PC-9 (cell line): ENCODE measurements around the gene WASHC1. TPM values are rescaled to one million over a fixed set of nuclear protein-coding genes. Genes with fewer than 3 reads are reported as not detected.
"Not testable (repeated sequence)": the region's sequence is repeated elsewhere in the genome, so short reads cannot be mapped to it uniquely, and the experiment has no call there.

Experiments used
- BruUV-seq: library from RNA; stranded (reverse); fragments of 400-500 nt; replicated peaks from 2 replicates; lab custom pipeline; 2021; lab: Mats Ljungman, UMichigan
- CTCF ChIA-PET: fragments of 300-600 bp; sonication (Branson Sonifier 250); formaldehyde crosslinking; loops from one replicate; lab custom pipeline; 2022; ENCODE audit warnings: antibody characterized with exemption; lab: Charles Lee
- POLR2A ChIA-PET: fragments of 300-600 bp; sonication (Branson Sonifier 250); formaldehyde crosslinking; loops from one replicate; lab custom pipeline; 2022; ENCODE audit warnings: antibody characterized with exemption; ENCODE audit not compliant: unreplicated experiment; lab: Charles Lee
- DNase-seq, 2 experiments: peaks; one replicate each; pipeline versions ENCODE4 v3.0.0 to v3.0.0-alpha.2; 2015 to 2022; ENCODE audit warnings: mixed read lengths in 1 of 2
- H2AFZ ChIP-seq: fragments of 200-600 bp; sonication (generic); 2 replicates; pipeline ENCODE4 v1.8.1; 2017; ENCODE audit warnings: antibody characterized with exemption
- H3F3A ChIP-seq: fragments of 200-600 bp; sonication (generic); 2 replicates; pipeline ENCODE4 v1.8.1; 2017; ENCODE audit warnings: antibody characterized with exemption, mild to moderate bottlenecking, low read depth; ENCODE audit not compliant: insufficient read depth
- H3K27ac ChIP-seq: fragments of 200-600 bp; sonication (generic); 2 replicates; pipeline ENCODE4 v1.6.1; 2016; ENCODE audit warnings: mixed run types
- H3K27me3 ChIP-seq: fragments of 200-600 bp; sonication (generic); 2 replicates; pipeline ENCODE4 v1.6.1; 2016; ENCODE audit warnings: low read depth, mixed run types; ENCODE audit not compliant: insufficient read depth
- H3K36me3 ChIP-seq: fragments of 200-600 bp; sonication (generic); 2 replicates; pipeline ENCODE4 v1.6.1; 2016; ENCODE audit warnings: low read depth, mixed run types
- H3K4me1 ChIP-seq: fragments of 200-600 bp; sonication (generic); replicated peaks from 2 replicates; pipeline ENCODE4 v1.6.1; 2016; ENCODE audit warnings: mixed run types; ENCODE audit not compliant: insufficient read depth
- H3K4me2 ChIP-seq: fragments of 200-600 bp; sonication (generic); 2 replicates; pipeline ENCODE4 v1.6.1; 2017; ENCODE audit warnings: mixed run types
- H3K4me3 ChIP-seq: fragments of 200-600 bp; sonication (generic); 2 replicates; pipeline ENCODE4 v1.6.1; 2016; ENCODE audit warnings: mixed run types
- H3K79me2 ChIP-seq: fragments of 200-600 bp; sonication (generic); 2 replicates; pipeline ENCODE4 v1.6.1; 2017; ENCODE audit warnings: low read depth, mixed run types
- H3K9me2 ChIP-seq: fragments of 200-600 bp; sonication (generic); 2 replicates; pipeline ENCODE4 v1.8.1; 2017; ENCODE audit warnings: mild to moderate bottlenecking; ENCODE audit not compliant: insufficient read depth
- H3K9me3 ChIP-seq: fragments of 200-600 bp; sonication (generic); 2 replicates; pipeline ENCODE4 v1.8.1; 2016; ENCODE audit warnings: low read depth; ENCODE audit not compliant: insufficient read depth
- H4K20me1 ChIP-seq: fragments of 200-600 bp; sonication (generic); 2 replicates; pipeline ENCODE4 v1.8.1; 2017; ENCODE audit not compliant: insufficient read depth
- CTCF ChIP-seq: fragments of 200-600 bp; sonication (generic); conservative IDR thresholded peaks from 2 replicates; pipeline ENCODE4 v1.6.1; 2017; ENCODE audit warnings: mixed run types, antibody characterized with exemption, mild to moderate bottlenecking, moderate library complexity
- intact Hi-C: fragments of 100-400 bp; cut with micrococcal nuclease; formaldehyde crosslinking; loops from one replicate; pipeline ENCODE4 v1.10.0; 2022; ENCODE audit not compliant: unreplicated experiment
- total RNA-seq: library from RNA; stranded (reverse); gene quantifications from 2 replicates; pipeline ENCODE4 v1.2.3, GENCODE V29; 2021

The WASHC1 gene
- total RNA-seq, 1 experiment from 2014 or later, result 19.0 TPM

DNA sequence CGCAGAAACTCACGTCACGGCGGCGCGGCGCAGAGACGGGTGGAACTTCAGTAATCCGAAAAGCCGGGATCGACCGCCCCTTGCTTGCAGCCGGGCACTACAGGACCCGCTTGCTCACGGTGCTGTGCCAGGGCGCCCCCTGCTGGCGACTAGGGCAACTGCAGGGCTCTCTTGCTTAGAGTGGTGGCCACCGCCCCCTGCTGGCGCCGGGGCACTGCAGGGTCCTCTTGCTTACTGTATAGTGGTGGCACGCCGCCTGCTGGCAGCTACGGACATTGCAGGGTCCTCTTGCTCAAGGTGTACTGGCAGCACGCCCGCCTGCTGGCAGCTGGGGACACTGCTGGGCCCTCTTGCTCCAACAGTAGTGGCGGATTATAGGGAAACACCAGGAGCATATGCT, 18.1 kb downstream of the WASHC1 start:
- H3K4me1 ChIP-seq, CTCF ChIA-PET, H3K4me2 ChIP-seq, H3F3A ChIP-seq, H3K27ac ChIP-seq, H4K20me1 ChIP-seq, H2AFZ ChIP-seq, intact Hi-C loops, H3K9me2 ChIP-seq, H3K79me2 ChIP-seq, H3K27me3 ChIP-seq, H3K4me3 ChIP-seq, BruUV-seq, H3K9me3 ChIP-seq, H3K36me3 ChIP-seq, POLR2A ChIA-PET: not testable (repeated sequence)
- TF ChIP-seq CTCF, result peak; percentile 53
- DNase-seq, result peak in 1 of 2 experiments; percentile 44

DNA sequence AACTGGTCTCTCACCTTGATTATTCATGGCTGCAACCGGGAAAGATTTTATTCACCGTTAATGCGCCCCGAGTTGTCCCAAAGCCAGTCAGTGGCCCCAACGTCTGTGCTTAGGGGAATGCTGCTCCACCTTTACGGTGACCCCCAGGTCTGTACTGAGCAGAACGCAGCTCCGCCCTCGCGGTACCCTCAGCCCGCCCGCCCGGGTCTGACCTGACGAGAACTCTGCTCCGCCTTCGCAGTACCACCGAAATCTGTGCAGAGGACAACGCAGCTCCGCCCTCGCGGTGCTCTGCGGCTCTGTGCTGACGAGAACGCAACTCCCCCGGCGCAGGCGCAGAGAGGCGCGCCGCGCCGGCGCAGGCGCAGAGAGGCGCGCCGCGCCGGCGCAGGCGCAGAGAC, 18.6 kb downstream of the WASHC1 start:
- H3K27ac ChIP-seq, H3K4me1 ChIP-seq, CTCF ChIA-PET, H3K4me3 ChIP-seq, H3K4me2 ChIP-seq, H3K27me3 ChIP-seq, intact Hi-C loops, H3F3A ChIP-seq, H3K36me3 ChIP-seq, H4K20me1 ChIP-seq, BruUV-seq, DNase-seq, H2AFZ ChIP-seq, POLR2A ChIA-PET, H3K9me2 ChIP-seq, H3K9me3 ChIP-seq, H3K79me2 ChIP-seq: not testable (repeated sequence)

DNA sequence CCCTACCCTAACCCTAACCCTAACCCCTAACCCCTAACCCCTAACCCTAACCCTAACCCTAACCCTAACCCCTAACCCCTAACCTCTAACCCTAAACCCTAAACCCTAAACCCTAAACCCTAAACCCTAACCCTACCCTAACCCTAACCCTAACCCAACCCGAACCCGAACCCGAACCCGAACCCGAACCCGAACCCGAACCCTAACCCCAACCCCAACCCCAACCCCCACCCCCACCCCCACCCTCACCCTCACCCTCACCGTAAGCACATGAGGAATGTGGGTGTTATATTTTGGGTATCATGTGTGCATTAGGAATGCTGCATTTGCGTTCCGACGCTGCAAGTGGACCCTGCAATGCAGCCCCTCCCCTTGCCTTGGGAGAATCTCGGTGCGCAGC, 19.0 kb downstream of the WASHC1 start:
- BruUV-seq, intact Hi-C loops, CTCF ChIA-PET, H3K4me3 ChIP-seq, H2AFZ ChIP-seq, H4K20me1 ChIP-seq, DNase-seq, H3K9me3 ChIP-seq, H3K27ac ChIP-seq, H3F3A ChIP-seq, H3K36me3 ChIP-seq, H3K79me2 ChIP-seq, H3K27me3 ChIP-seq, H3K4me1 ChIP-seq, H3K9me2 ChIP-seq, H3K4me2 ChIP-seq, POLR2A ChIA-PET: not testable (repeated sequence)

Other genes starting within 250 kb of the WASHC1 start
- gene FOXD4, start 89.0 kb upstream of the WASHC1 start, total RNA-seq, result not detected in 2 replicates
- 16.7 and 19.5 TPM in 2 replicates for gene ZNG1A, start 149.6 kb upstream of the WASHC1 start, total RNA-seq
- 7.5 and 8.1 TPM in 2 replicates for gene DOCK8, start 185.4 kb upstream of the WASHC1 start, total RNA-seq